Uterus (tissue), 4 donors: ENCODE measurements around the gene SLC25A4. TPM values are rescaled to one million over a fixed set of nuclear protein-coding genes. Genes with fewer than 3 reads are reported as not detected.
A peak's percentile ranks its signal among the peaks of the same experiment; 100 is the strongest.

Experiments used
- DNase-seq, 2 donors: peaks; one replicate each; pipeline ENCODE4 v3.0.0-alpha.2; 2019 to 2020
- H3K27ac ChIP-seq, 2 donors: fragments of 200-600 bp; sonication (generic); 1 replicate in 1 of 2; 2 replicates in 1 of 2; pipeline ENCODE4 v1.5.1; 2016 to 2018
- H3K27me3 ChIP-seq, 2 donors: fragments of 200-600 bp; sonication (generic); one replicate each; pipeline ENCODE4 v1.5.1; 2018 to 2019; ENCODE audit warnings: control low read depth in 1 of 2
- H3K36me3 ChIP-seq, 2 donors: fragments of 200-600 bp; sonication (generic); one replicate each; pipeline ENCODE4 v1.5.1; 2019; ENCODE audit warnings: control low read depth in 1 of 2
- H3K4me1 ChIP-seq, 2 donors: fragments of 200-600 bp; sonication (generic); one replicate each; pipeline ENCODE4 v1.5.1; 2018 to 2019; ENCODE audit warnings: control low read depth in 1 of 2
- H3K4me3 ChIP-seq, 2 donors: fragments of 200-600 bp; sonication (generic); 1 replicate in 1 of 2; 2 replicates in 1 of 2; pipeline ENCODE4 v1.5.1; 2018 to 2019; ENCODE audit warnings: mild to moderate bottlenecking in 1 of 2
- H3K9me3 ChIP-seq, 2 donors: fragments of 200-600 bp; sonication (generic); one replicate each; pipeline ENCODE4 v1.5.1; 2019; ENCODE audit warnings: control low read depth in 1 of 2
- POLR2A ChIP-seq, 2 donors: fragments of 450-650 bp; IDR thresholded peaks; one replicate each; pipeline ENCODE4 v1.6.1; 2016; ENCODE audit warnings: antibody characterized with exemption in 2 of 2, mild to moderate bottlenecking in 1 of 2, moderate library complexity in 1 of 2
- intact Hi-C: fragments of 100-400 bp; cut with DNase I; formaldehyde crosslinking; loops from one replicate; pipeline ENCODE4 v1.15.1; 2023; ENCODE audit warnings: low total_unique reads
- total RNA-seq, 4 donors: library from RNA; depleted of rRNA in 3 of 4; stranded (reverse); fragments of >200 nt in 3 of 4; gene quantifications; one replicate each; pipeline versions ENCODE4 v1.1.0 to v1.2.4, GENCODE V29; 2014 to 2023
- TF ChIP-seq, protein P1 (sequence below), 4 experiments: fragments of 200-600 bp in 2 of 4; fragments of 450-650 bp in 2 of 4; sonication (generic) in 2 of 4; IDR thresholded peaks; one replicate each; pipeline ENCODE4 v1.5.1; 2016 to 2019; ENCODE audit warnings: antibody characterized with exemption in 4 of 4, mild to moderate bottlenecking in 2 of 4, moderate library complexity in 1 of 4
- donor health status: DM: yes; HTN: yes; CAD: no.

SLC25A4 gene
- total RNA-seq, 4 donors from 2014 or later, result 9.5 to 24.4 (median 14.4) TPM

- TF ChIP-seq, protein P1, sequence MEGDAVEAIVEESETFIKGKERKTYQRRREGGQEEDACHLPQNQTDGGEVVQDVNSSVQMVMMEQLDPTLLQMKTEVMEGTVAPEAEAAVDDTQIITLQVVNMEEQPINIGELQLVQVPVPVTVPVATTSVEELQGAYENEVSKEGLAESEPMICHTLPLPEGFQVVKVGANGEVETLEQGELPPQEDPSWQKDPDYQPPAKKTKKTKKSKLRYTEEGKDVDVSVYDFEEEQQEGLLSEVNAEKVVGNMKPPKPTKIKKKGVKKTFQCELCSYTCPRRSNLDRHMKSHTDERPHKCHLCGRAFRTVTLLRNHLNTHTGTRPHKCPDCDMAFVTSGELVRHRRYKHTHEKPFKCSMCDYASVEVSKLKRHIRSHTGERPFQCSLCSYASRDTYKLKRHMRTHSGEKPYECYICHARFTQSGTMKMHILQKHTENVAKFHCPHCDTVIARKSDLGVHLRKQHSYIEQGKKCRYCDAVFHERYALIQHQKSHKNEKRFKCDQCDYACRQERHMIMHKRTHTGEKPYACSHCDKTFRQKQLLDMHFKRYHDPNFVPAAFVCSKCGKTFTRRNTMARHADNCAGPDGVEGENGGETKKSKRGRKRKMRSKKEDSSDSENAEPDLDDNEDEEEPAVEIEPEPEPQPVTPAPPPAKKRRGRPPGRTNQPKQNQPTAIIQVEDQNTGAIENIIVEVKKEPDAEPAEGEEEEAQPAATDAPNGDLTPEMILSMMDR (IDR thresholded peaks at IDR 0.05), result no peak
- TF ChIP-seq POLR2A (IDR thresholded peaks at IDR 0.05), result no peak
- no peaks in the 10 kb centered on the region for H3K36me3 ChIP-seq
- DNase-seq, result peak in 1 of 2 donors; percentile 26
Measured at GRCh38 chr4:185127021-185127925, 15.8 kb upstream of the SLC25A4 start.

GRCh38 chr4:185128272-185129119 is 14.6 kb upstream of the SLC25A4 start:
- H3K27me3 ChIP-seq, result no peaks in the 10 kb centered on the region
- DNase-seq, result peak in 1 of 2 donors; percentile 33
- intact Hi-C loops, result no loop called here
- no peaks in the 10 kb centered on the region for H3K9me3 ChIP-seq
- peak overlapping the region; percentile 45 to 50 for H3K4me3 ChIP-seq
- peak overlapping the region; percentile 18 to 60 for H3K27ac ChIP-seq
- H3K4me1 ChIP-seq, result peaks cover 0 to 7% of the 10 kb centered on the region in 2 donors
- no peaks in the 10 kb centered on the region for H3K36me3 ChIP-seq
- TF ChIP-seq POLR2A (IDR thresholded peaks at IDR 0.05), result no peak
- TF ChIP-seq, protein P1 (IDR thresholded peaks at IDR 0.05), result peak in 1 of 4 experiments; percentile 40

More at GRCh38 chr4:185127021-185127925, 15.8 kb upstream of the SLC25A4 start:
- Histone ChIP-seq H3K27ac (peak overlapping the region in 1 of 2 donors; percentile 57), H3K4me3 (peak overlapping the region; percentile 45 to 50), H3K4me1 (peaks cover 0 to 7% of the 10 kb centered on the region in 2 donors), H3K9me3 (no peaks in the 10 kb centered on the region), H3K27me3 (no peaks in the 10 kb centered on the region)
- intact Hi-C loops, result no loop called here

DNA sequence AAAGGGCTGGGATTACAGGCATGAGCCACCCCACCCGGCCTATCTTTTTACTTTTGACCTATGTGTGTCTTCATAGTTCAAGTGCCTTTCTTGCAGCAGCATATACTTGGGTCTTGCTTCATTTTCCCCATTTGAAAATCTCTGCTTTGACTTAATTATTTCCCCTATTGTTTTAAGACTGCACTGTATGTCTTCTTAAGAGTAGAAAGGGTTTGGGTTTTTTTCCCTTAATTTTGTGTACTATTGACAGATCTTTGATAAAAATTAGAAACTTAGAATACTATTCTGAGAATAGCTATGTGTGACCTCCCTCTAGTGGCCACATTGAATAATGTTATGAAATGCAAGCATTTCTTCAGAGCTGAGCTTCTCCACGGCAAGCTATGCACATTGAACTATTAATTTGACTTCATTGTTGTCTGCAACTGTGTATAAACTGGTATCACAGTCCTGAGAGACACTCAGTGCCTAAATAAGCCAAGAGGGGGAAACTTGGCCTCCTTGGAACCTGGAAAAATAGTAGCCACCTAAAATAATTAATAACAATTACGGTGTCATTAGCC is 8.7 kb upstream of the SLC25A4 start:
- no peaks in the 10 kb centered on the region for H3K36me3 ChIP-seq
- H3K9me3 ChIP-seq, result no peaks in the 10 kb centered on the region
- no peaks in the 10 kb centered on the region for H3K27me3 ChIP-seq
- H3K27ac ChIP-seq, result no peak overlapping the region
- H3K4me1 ChIP-seq, result no peaks in the 10 kb centered on the region
- no peak for TF ChIP-seq POLR2A (IDR thresholded peaks at IDR 0.05)
- TF ChIP-seq, protein P1 (IDR thresholded peaks at IDR 0.05), result peak; percentile 71 to 82 (median 78)
- no peak for DNase-seq
- H3K4me3 ChIP-seq, result no peak overlapping the region
- intact Hi-C loops, result no loop called here

- TF ChIP-seq, protein P1 (IDR thresholded peaks at IDR 0.05), result no peak
- TF ChIP-seq POLR2A (IDR thresholded peaks at IDR 0.05), result no peak
- no peaks in the 10 kb centered on the region for H3K9me3 ChIP-seq
- H3K4me3 ChIP-seq, result no peak overlapping the region
- H3K27me3 ChIP-seq, result no peaks in the 10 kb centered on the region
- no peaks in the 10 kb centered on the region for H3K4me1 ChIP-seq
- intact Hi-C loops, result no loop called here
- H3K36me3 ChIP-seq, result no peaks in the 10 kb centered on the region
- DNase-seq, result no peak
- H3K27ac ChIP-seq, result no peak overlapping the region
Measured at GRCh38 chr4:185137233-185137925, 5.7 kb upstream of the SLC25A4 start.
